SK-N-MC (cell line): ENCODE data around the gene SUFU.

Experiments used
- EZH2 ChIP-seq: fragments of 200-600 bp; sonication (generic); IDR thresholded peaks from one replicate; pipeline ENCODE4 v1.6.1; 2017; ENCODE audit warnings: antibody characterized with exemption
- POLR2AphosphoS5 ChIP-seq: IDR thresholded peaks from 2 replicates; pipeline ENCODE4 v1.6.1; 2012; ENCODE audit warnings: mild to moderate bottlenecking, low read depth, low read length, borderline replicate concordance

DNA sequence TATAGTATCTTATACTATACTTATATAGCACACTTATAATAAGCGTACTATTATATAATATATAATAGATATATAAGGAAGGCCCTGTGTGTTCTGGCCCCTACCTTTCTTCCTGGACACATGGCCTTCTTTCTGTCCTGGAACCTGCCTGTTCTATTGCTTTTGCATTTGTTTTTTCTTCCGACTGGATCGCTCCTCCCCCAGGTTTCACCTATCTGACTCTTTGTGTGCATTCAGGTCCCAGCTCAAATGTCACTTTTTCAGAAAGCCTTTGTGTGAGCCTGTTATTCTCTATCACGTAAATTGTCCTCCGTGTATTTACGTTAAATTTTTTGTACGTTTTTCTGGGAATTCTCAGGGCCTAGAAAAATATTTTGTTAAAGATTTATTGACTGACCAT, 137.6 kb downstream of the SUFU start:
- TF ChIP-seq EZH2 (no peak), POLR2AphosphoS5 (no peak)
